ENCODE results near the gene KIAA0513. TPM values are rescaled to one million over a fixed set of nuclear protein-coding genes. Genes with fewer than 3 reads are reported as not detected.

The KIAA0513 gene
- total RNA-seq, 4 donors from 2014 or later, result 6.9 to 13.8 (median 8.1) TPM

DNA sequence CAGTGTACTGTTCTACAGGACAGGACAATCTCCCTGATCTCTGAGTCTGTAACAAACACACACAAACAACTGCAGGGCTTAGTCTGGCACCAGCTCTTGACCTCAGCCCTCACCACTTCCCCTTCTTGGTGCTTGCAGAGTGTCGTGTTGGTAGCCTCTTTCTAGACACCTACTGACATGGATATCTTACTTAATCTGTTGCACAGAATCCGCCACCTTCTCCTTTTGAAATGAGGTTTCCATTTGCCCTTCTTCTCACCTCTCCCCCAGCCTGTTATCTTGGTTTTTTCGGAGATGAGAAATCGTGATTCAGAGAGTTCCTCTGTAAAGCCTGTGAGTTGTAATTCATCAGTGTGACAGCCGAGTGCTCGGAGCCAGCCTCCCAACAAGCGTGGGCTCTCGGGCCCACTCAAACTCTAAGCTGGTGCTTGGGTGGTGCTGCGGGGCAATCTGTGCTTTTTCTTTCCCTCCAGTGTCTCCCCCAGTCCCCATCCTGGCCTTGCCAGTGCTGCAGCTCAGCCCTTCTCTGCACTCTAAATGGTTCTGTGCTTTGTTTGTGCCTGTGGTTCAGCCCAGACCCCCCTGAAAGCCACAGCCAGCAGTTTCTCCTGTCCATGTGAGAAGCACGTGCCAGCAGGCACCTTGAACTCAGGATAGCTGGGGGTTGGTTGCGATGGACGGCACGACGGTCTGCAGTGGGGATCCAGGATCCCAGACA, 28.1 kb downstream of the KIAA0513 start:
- Histone ChIP-seq H3K4me1 (peaks cover 0 to 42% (median 32%) of the 10 kb centered on the region in 4 donors), H3K27ac (peak overlapping the region; percentile 8 to 93 (median 77)), H3K27me3 (no peaks in the 10 kb centered on the region), H3K36me3 (no peaks in the 10 kb centered on the region), H3K9me3 (no peaks in the 10 kb centered on the region), H3K4me3 (peak overlapping the region in 3 of 4 donors; percentile 10 to 40 (median 17))
- peak in 1 of 2 donors; percentile 68 for DNase-seq (ENCODE audit: low spot score in 2 of 2)
- peak in 1 of 2 donors; percentile 77 for TF ChIP-seq EP300 (IDR thresholded peaks at IDR 0.05)
- TF ChIP-seq, protein P1, sequence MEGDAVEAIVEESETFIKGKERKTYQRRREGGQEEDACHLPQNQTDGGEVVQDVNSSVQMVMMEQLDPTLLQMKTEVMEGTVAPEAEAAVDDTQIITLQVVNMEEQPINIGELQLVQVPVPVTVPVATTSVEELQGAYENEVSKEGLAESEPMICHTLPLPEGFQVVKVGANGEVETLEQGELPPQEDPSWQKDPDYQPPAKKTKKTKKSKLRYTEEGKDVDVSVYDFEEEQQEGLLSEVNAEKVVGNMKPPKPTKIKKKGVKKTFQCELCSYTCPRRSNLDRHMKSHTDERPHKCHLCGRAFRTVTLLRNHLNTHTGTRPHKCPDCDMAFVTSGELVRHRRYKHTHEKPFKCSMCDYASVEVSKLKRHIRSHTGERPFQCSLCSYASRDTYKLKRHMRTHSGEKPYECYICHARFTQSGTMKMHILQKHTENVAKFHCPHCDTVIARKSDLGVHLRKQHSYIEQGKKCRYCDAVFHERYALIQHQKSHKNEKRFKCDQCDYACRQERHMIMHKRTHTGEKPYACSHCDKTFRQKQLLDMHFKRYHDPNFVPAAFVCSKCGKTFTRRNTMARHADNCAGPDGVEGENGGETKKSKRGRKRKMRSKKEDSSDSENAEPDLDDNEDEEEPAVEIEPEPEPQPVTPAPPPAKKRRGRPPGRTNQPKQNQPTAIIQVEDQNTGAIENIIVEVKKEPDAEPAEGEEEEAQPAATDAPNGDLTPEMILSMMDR (IDR thresholded peaks at IDR 0.05), result no peak
- 26 to 31% methylated on average over 14 of the region's 14 CpGs for WGBS, 2 donors

DNA sequence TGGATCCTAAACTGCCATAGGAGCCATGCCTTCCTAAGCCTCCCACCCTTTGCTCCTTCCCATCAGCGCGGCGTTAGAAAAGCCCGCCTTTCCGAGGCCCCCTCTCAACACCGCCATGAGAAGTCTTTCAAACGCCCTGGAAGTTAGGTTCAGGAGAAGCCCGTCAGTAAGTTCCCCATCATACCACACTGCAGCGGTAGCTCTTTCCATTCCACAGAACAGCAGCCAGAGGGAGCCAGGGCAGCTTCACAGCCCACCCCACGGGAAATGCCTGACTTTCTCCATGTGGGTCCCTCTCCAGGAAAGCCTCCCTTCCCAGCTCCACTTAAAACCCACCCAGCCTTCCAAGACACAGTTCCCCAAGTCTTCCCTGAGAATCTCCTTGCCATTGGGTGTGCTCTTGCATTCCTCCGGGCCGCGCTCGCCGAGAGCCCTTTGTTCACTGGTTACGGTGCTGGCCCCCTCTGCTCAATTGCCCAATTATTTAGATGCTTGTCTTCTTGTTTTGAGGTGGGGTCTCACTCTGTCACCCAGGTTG, 28.7 kb downstream of the KIAA0513 start:
- no peak for DNase-seq (ENCODE audit: low spot score in 2 of 2)
- H3K4me3 ChIP-seq, result peak overlapping the region in 3 of 4 donors; percentile 10 to 40 (median 17)
- peak overlapping the region; percentile 8 to 93 (median 77) for H3K27ac ChIP-seq
- H3K9me3 ChIP-seq, result no peaks in the 10 kb centered on the region
- no peaks in the 10 kb centered on the region for H3K36me3 ChIP-seq
- TF ChIP-seq EP300 (IDR thresholded peaks at IDR 0.05), result no peak
- TF ChIP-seq, protein P1 (IDR thresholded peaks at IDR 0.05), result peak; percentile 23 to 55 (median 45)
- peaks cover 0 to 37% (median 29%) of the 10 kb centered on the region in 4 donors for H3K4me1 ChIP-seq
- 67 to 70% methylated on average over 15 to 16 of the region's 16 CpGs for WGBS, 2 donors
- H3K27me3 ChIP-seq, result no peaks in the 10 kb centered on the region

DNA sequence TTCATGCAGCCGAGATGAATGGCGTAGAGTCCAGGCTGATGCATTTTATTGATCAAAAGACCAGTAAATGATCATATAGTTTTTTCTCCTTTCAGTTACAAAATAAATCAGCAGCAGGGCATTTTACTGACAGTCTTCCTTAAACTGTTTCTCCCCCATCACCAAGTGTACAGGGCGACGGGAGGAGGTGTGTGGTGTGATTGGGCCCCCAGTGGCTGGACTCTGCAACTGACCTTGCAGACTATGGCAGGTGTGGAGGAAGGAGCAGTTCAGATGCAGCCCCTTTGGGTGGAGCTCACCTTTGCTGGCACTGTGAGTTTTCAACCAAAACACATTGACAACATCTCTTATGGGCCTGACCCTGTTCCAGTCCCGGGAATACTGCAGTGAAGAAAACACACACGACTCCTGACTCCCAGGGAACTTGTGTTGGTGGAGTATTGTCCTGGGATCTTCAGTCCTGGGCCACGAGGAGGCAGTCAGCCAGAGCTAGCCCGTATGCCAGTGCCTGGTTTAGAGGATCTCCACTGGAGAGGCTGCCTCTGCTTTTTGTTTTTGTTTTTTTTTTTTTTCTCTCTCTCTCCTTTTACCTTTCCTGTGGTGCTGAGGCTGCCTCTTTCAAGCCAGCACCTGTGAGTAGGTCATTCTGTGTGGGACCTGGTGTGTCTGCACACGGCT, 29.8 kb downstream of the KIAA0513 start:
- TF ChIP-seq, protein P1 (IDR thresholded peaks at IDR 0.05), result no peak
- TF ChIP-seq POLR2A (IDR thresholded peaks at IDR 0.05), result no peak
- TF ChIP-seq EP300 (IDR thresholded peaks at IDR 0.05), result no peak

DNA sequence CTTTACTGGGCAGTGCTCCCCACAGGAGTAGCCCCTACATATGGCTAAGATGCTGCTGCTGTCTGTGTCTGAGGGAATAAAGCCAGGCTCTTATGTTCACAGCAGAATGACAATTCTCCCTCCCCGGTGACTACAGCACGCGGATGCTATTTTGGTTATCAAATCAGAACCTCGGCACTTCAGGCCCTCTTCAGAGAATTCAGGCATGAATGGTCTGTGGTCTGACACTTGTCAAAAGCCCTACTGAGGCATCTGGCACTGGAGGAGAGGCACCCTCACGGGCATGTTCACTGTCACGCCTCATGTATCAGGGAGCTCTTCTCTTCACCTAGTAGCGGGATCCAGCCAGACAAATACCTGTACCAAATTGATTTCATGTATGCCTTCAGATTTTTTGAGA, 30.4 kb downstream of the KIAA0513 start:
- Histone ChIP-seq H3K4me1 (peaks cover 0 to 36% (median 27%) of the 10 kb centered on the region in 4 donors), H3K27me3 (no peaks in the 10 kb centered on the region)
- WGBS, 2 donors, result 88 to 90% methylated on average over 7 of the region's 7 CpGs

More for the DNA sequence above, 29.8 kb downstream of the KIAA0513 start:
- no peak for DNase-seq (ENCODE audit: low spot score in 2 of 2)
- Histone ChIP-seq H3K4me3 (no peak overlapping the region), H3K27ac (no peak overlapping the region), H3K36me3 (no peaks in the 10 kb centered on the region), H3K9me3 (no peaks in the 10 kb centered on the region), H3K4me1 (peaks cover 0 to 33% (median 27%) of the 10 kb centered on the region in 4 donors), H3K27me3 (no peaks in the 10 kb centered on the region)
- WGBS, 2 donors, result 87 to 88% methylated on average over 9 of the region's 9 CpGs

More for the DNA sequence above, 30.4 kb downstream of the KIAA0513 start:
- H3K9me3 ChIP-seq, result no peaks in the 10 kb centered on the region
- H3K36me3 ChIP-seq, result no peaks in the 10 kb centered on the region
- H3K4me3 ChIP-seq, result no peak overlapping the region
- no peak overlapping the region for H3K27ac ChIP-seq
- TF ChIP-seq, protein P1 (IDR thresholded peaks at IDR 0.05), result no peak
- TF ChIP-seq POLR2A (IDR thresholded peaks at IDR 0.05) (no peak), EP300 (IDR thresholded peaks at IDR 0.05) (no peak)
- no peak for DNase-seq (ENCODE audit: low spot score in 2 of 2)

Measured in tibial nerve (tissue), 4 donors.